Activated CD8-positive, alpha-beta memory T cell treated with anti-CD3 and anti-CD28 coated beads for 48 hours (primary cell): Measurements from ENCODE around the gene C8A.

ENCODE experiments used
- DNase-seq, 3 experiments: peaks; one replicate each; pipeline ENCODE4 v3.0.0-alpha.2; 2020; ENCODE audit warnings: low read depth in 2 of 3, low spot score in 2 of 3

The C8A gene

DNA sequence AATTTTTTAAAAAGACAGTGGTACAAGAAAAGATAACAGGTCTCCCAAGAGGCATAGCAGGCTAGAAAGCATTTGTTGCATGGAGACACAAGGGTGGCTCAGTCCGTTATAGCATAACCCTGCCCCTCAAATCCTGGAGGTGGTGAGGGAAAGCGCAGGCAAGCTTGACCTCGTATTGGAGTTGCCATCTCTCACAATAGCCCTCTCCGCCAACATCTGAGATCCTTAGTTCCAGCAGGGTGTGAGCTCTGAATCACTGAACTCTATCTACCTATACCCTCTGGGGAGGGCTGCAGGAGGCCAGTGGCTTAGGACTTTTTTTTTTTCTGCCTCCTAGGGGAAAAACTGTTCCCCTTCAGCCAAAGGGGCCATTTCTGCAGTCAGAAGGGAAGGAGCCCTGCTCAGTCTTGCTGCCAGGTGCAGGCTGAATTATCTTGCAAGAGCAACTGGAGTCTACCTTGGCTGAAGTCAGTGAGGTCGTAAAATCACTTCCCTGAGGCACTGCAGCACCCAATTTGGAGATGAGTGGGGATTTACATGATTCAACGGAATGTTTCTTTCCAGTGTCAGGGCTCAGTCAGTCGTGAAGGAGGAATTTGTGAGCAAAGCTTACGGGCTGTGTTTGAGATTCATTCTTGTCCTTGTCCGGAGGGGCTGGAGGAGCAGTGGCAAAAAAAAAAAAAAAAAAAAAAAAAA is 17.2 kb upstream of the C8A start:
- no peak for DNase-seq

DNA sequence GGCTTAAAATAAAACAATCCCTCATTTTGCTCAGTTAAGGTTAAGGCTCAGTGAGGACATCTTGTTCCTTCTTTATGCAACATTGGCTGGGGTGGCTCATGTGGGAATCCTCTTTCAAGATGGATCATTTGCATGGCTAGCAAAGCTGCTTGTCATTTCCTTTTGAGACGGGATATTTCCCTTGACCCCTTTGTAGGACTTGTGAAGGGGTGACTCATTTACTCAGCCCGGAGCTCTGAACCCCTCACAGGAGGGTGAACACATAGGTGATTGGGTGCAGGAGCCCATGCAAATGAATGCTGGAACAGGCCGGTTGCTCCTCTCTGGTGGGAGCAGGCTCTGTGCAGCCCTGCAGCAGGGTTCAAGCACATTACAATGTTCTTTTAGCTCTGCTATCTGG is 15.8 kb upstream of the C8A start:
- DNase-seq: no peak

DNA sequence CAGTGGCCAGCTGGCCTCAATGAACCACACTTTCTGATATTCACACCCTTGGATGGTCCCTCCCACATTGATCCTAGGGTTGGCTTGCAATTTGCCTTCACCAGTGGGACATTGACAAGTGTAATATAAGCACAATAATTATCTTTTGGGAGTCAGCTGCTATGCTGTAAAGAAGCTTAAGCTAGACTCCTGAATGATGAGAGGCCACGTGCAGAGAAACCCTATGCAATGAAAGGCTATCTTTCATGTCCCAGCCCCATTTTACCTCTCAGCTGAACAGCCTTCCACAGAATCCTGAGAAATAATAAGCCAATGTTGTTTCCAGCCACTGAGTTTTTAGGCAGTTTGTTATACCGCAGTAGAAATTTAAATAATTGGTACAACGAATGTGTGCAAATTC is 11.1 kb upstream of the C8A start:
- no peak for DNase-seq

DNA sequence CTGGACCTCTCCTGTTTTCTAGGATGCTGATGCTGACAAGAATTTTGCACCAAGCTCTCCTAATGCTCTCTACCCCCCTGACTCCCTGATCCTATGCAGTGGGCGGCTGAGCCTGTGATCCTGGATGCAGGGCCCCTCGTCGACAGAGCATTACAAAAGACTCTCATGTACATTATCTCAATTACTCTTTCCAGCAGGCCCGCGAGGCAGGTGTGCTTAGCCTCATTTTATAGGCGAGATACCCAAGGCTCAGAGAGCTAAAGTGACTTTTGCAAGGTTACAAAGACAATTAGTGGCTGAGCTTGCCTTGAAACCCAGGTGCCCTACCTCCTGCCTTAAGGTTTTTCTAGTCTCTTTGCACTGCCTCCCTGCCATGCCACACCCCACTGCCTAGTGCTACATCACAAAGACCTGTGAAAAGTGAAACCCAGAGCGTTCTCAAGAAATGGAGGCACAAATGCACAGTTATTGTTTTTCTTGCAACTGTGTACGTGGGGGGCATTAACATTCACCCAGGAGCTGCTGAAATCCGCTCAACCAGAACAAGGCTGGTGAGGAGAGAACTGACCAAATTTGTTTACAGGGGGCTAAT is 10.0 kb upstream of the C8A start:
- DNase-seq: no peak

DNA sequence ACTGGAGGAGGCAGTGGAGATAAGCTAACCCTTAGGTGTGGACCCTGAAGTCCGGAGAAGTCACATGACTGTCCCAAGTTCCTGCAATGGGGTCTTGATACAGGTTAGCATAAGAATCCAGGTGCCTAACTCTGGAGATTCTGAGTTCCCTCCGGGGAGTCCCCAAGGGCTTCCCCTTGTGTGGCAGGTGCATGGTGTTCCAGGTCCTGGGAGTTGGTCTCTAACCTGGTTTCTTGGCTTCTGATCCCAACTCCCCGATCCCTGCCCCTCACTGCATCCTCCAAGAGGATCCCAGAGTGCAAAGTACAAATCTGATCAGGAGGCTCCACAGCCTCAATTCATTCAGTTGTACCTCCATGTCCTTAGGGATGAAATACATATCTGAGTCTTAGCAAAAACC is 9.3 kb upstream of the C8A start:
- no peak for DNase-seq

DNA sequence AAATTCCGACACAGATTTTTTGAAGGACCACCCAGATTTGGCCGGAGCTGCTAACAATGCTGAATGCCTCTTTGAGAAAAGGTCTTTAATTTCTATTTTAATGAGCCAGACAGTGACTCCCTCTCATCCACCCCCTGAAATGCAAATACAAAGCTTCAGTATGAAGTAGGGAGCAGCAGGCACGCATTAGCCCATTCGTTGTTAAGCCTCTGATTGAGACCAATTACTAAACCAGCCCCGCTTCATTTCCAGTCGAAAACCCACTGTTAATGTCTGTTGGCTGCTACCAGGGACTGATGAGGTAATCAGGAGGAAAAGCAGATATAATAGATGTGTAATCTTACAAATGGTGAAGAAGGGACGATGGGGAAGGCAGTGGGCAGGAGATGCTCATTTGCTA is 4.8 kb upstream of the C8A start:
- DNase-seq: no peak

DNA sequence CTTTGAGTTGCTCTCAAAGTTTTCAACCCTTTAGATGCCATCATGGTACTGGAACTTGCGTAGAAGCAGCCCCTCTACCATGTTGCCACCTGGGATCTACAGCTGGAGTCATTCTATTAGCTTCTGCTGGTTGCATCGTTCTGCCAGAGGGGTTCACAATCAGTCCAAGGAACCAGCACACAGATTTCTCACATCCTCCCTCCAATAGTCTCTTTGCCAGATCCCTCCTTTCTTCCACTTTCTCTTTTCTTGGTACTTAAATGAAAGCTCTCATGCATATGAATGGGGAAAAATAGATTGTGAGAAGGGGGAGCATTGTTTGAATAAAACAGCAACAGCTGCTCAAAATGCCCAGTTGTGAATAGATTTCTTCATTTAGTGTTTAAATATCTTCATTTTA is 4.2 kb upstream of the C8A start:
- DNase-seq: no peak

DNA sequence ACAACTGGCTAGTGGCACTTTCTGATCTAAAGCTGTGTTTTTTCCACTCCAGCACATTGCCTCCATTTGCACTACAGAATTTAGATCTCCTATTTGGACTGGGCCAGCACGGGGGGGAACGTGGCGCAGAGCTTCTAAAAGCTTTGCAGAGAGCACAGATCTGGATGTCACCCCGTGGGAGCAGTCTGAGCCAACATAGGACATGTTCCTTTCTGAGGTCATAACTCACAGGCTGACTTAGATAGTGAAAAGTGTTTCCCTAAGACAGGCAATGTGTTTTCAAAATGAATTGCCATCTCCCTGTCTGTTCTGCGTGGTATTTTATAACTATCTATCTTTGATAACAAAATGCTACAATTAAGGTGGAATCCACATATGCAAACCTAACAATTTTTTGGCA is 3.7 kb upstream of the C8A start:
- no peak for DNase-seq

DNA sequence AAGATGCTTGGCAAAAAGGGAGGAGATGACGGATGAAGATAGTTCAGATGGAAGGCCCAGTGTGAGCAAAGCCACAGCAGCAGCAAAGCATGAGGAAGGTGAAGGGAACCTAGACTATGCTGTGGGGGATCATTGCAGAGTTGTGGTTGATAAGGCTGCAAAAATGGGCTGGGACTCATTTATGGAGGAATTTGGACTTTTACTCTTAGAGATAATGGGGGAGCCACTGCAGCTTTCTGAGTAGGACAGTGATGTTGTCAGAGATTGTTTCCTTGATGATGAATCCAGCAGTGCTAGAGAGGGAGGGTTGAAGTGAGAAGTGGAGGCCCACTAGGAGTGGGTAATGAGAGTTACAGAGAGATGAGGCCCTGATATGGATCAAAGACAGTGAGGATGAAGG is 2.1 kb upstream of the C8A start:
- DNase-seq: no peak

DNA sequence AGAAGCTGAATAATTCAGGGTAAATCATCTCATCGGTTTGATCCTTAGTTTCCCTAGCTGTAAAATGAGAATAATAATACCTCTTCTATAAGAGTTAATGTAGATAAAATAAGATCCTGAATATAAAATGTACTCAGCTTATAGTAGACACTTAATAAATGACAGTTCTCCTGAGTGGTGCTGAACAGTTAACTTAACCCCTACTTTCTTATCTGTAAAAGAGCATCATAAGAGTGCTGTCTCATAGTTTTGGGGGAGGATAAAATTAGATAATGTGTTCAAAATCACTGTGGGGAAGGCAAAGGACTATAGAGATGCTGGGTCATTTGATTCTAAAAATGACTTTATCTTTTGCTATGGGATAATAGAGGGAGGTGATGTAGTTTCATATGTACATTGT is 593 bp downstream of the C8A start:
- no peak for DNase-seq

DNA sequence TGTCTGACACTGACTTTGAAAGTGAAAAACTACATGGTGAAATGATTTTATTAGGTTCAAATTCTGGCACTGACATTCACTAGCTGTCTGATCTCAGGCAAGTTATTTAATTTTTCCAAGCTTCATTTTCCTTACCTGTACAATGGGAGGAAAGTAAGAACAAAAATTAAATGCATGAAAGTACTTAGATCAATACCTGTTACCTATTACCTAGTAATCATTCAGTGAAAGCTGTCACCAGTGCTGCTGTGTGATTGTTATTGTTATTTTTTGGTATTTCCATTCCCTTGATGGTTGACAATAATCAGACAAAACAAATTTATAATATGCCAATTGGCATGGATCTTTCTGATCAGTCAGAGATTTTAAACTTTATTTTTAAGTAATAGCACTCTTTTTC is 1.6 kb downstream of the C8A start:
- no peak for DNase-seq

DNA sequence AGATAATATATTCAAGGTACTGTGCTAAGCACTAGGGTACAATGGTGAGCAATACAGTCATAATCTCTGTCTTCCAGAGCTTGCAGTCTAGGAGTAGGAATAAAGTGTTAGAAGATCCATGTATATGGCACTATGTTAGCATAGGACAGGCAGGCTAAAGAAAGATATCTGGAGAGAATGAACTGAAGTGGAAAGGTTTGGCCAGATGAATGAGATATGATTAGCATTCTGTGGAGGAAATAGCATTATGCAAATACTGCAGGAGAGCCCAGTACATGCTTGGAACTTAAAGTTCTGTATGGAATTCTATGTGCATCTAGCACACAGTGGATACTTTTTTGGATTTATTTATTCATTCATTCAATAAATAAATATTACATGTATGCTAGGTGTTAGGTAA is 4.7 kb downstream of the C8A start:
- DNase-seq: no peak

DNA sequence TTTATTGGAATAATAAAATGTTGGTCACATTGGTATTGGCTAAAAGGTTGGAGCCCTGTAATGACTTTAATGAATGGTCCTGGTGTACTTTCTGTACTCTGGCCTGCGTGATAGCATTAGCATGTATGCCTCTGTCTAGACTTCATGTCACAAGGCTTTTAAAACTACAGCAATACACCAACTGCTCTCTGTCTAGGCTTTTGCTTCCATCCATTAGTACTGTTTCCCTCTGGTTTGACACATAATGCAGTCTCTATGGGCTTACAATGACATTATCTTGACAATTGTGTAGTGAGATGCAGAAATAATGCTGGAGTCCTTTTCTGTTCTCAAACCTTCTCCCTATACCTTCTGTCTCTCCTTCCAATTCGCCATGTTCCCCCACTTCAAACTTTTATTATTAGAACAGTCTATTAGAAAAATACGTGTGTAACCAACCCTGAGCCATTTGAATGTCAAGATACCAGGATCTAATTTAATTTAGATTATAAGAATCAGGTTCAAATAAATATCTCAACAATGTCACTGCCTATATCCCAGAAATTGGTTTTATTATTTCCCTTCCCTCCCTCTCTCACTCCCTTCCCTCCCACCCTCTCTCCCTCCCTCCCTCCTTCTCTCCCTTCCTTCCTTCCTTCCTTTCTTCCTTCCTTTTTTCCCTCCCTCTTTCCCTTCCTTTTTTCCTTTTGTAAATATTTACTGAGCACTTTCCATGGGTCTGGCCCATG is 8.8 kb downstream of the C8A start:
- no peak for DNase-seq

DNA sequence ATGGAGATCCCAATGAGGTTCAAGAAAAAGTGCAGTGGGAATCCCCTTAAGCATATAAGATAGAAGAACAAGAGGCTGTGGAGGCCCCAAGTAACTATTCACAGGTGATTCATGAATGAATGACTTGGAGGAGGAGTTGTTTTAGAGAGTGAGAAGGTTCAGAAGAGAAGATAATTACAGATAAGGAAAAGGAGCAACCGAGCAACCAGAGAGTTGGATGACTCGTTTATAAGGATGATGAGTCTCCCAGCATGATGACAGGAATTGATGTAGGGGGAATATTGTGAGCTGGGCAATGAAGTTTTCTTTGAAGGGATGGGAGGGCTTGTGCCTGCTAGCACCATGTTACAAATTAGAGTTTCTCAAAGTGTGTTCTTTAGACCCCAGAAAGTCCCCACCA is 9.8 kb downstream of the C8A start:
- no peak for DNase-seq

DNA sequence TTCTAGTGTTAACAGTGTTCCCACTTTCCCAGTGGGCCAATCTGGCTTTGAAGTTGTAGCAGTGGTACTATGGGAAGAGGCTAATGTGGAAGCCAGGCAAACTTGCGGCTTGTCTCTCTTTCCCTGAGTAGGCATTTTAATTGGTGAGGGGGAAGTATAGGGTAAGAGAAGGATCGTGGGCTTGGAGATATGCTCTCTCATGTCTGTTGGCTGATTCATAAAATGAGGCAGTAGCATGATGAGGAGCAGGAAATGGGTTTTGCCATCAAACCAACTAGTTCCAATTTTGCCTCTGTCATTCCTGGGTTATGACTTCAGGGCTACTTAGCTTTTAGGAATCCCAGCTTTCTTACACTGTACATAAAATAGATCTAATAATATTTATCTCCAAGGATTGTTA is 12.1 kb downstream of the C8A start:
- DNase-seq: no peak

DNA sequence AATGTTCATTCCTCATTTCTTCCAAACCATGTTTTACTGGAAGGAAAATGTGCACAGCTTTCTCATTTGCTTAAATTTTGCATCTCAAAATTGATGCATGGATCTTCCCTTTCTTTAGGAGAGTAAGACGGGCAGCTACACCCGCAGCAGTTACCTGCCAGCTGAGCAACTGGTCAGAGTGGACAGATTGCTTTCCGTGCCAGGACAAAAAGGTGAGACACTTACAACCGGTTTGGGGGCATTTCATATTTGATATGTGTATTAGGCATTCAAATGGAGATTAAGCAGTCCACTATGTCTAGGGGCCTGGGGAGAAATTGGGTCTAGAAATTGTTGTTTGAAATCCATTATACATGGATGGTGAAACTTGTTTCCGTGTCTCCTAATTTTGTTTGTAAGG is 12.9 kb downstream of the C8A start:
- DNase-seq: no peak

DNA sequence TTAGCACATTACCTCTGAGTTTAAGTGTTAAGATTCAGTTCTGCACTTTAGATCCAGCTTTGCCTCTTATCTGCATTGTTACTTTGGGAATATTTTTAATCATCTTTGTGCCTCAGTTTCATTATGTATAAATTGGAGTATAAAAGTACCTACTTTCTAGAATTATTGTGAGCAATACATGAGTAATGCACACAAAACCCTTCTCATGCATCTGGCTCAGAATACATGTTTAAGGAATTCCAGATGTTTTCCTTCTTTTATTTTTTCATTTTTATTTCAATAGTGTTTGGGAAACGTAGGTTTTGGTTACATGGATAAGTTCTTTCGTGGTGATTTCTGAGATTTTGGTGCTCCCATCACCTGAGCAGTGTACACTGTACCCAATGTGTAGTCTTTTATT is 14.2 kb downstream of the C8A start:
- no peak for DNase-seq

DNA sequence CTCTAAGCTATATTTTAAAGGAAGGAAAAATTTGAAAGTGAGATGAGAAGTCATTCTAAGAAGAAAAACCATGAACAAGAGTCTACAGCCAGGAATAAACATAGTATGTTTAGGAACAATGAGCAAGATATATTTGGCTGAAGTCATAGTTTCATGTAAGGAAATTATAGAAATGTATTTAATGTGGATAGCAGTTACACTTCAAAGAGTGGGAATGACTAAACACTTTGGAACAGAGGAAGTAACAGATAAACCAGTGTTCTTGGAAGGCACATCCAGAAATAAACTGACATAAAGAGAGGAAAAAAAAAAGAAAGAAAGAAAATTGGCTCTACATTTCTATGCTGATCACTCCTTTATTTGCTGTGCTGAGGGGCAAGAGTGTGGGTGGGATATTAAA is 18.0 kb downstream of the C8A start:
- DNase-seq: no peak

DNA sequence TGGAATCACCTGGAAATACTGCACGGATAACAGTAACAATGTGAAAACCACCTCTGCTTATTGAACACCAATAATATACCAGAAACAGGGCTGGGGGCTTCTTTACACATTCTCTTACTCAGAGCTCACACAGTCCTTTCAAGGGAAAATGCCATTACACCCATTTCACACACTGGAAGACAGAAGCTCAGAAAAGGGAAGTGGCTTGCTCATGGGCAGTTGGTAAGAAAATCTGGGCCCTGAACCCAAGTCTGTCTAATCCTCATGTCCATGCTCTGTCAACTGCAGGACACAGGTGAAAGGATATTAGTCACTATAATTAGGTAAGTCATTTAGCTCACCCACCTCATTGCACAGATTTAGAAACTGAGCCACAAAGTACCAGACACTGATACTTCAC is 18.6 kb downstream of the C8A start:
- no peak for DNase-seq

DNA sequence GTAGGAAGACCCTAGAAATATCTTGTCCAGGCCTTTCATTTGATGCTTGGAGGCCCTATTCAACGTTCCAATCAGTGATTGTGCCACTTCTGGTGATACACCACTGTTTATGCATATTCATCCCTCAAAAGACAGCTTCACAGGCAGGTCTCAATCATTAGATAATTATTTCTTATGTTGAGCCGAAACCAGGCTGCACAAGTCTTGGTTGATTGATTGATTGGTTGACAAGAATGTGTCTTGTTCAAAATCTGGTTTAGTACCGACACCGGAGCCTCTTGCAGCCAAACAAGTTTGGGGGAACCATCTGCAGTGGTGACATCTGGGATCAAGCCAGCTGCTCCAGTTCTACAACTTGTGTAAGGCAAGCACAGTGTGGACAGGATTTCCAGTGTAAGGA is 20.1 kb downstream of the C8A start:
- DNase-seq: no peak

DNA sequence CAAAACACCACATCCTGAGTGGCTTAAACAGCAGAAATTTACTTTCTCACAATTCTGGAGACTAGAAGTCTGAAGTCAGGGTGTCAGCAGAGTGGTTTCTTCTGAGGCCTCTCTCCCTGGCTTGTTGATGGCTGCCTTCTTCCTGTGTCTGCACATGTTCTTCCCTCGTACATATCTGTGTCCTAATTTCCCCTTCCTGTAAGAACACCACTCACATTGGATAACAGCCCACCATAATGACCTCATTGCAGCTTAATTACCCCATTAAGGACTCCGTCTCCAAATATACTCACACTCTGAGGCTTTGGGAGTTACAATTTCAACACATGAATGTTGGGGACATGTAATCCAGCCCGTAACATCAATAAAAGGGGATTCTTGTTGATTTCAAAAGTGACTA is 23.4 kb downstream of the C8A start:
- no peak for DNase-seq

DNA sequence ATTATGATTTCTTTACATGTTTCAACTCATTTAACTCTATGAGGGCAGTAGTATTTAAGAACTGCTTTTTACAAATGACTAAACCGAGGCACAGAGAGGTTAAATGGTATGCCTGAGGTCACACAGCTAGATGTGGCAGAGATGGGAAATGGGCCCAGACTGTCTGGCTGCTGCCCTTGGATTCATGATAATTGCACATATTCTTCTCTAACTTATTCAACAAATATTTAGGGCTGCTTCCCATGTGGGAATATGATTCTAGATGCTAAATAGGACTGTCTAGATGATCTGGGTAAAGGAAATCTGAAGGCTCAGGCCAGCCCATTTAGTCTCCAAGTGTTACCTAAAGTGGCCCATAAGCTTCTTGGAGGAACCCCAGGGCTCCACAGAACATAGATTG is 26.2 kb downstream of the C8A start:
- no peak for DNase-seq

DNA sequence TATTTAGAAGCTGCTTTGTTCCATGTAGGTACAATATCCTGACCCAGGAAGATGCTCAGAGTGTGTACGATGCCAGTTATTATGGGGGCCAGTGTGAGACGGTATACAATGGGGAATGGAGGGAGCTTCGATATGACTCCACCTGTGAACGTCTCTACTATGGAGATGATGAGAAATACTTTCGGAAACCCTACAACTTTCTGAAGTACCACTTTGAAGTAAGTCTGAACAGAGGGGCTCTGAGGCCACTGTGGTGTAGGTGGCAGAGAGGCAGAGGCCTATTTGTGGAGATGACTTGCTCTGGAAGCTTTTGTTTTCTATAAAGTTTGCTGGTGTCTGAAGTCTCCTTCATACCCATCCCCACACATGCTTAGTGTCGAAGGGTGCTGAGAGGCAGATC is 26.8 kb downstream of the C8A start:
- no peak for DNase-seq
